ENCODE measurements around the gene PARP9.
"Not testable (repeated sequence)": the region's sequence is repeated elsewhere in the genome, so short reads cannot be mapped to it uniquely, and the experiment has no call there.

The PARP9 gene

GRCh38 chr3:122515020-122515468, 49.1 kb downstream of the PARP9 start:
- DNase-seq (ENCODE audit: low spot score in 2 of 2): no peak
- Mint-ChIP-seq H3K27ac (peak overlapping the region; percentile 45), H3K36me3 (peaks cover 14% of the 10 kb centered on the region), H3K4me1 (peaks cover 41% of the 10 kb centered on the region), H3K4me3 (peak overlapping the region; percentile 72), H3K9me3 (no peaks in the 10 kb centered on the region)
- no peak for ATAC-seq

DNA sequence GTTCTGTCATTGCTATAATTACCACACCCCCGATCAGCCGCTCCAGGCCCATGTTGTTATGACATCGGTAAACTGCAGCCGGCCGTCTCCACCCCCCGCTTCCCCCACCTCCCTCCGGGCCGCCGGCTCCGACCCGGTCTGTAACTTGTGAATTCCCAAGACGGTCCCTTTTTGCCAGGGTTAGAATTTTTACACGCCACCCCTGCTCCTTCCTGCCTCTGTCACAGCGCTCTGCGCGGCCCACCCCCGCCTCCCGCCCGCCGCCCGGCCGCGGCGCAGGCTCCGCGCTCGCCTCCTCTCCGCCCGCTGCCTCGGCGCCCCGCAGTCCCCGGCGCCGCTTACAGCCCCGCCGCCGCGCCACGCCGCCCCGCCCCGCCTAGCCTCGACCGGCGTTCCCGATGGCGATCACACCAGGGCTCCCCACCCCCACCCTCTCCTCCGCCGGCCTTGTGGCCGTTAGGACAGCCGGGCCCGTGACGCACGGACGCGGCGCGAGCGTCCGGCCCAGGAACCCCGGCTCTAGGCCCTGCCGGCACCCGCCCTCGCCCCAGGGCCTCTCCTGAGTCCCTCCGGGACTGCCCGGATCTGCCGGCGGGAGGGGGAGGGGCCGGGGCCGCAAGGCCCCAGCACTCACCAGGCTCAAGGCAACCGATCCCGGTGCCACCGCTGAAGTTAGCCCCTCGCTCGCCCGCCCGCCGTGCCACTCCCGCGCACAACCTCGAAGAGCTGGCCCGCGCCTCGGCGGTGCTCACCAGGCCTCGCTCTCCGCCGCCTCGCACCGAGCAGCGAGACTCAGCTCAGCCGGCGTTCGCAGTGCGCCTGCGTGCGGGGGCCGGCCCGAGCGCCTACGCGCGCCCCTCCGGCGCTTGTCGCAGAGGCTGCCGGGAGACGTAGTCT, 49.7 kb downstream of the PARP9 start, which contains the start of gene KPNA1:
Gene KPNA1 (minus strand): TSS at position 817 of the 897 bp plus-strand sequence. CDS start 18,374 bp downstream, outside the sequence.
- Mint-ChIP-seq H3K27ac (peak within 1 kb of the TSS; percentile 45), H3K4me1 (peaks cover 48% of the 10 kb centered on the region), H3K36me3 (peaks cover 14% of the 10 kb centered on the region), H3K4me3 (peak within 1 kb of the TSS; percentile 72), H3K9me3 (no peaks in the 10 kb centered on the region)
- peak; percentile 86 to 93 for DNase-seq (ENCODE audit: low spot score in 2 of 2)
- peak; percentile 93 for ATAC-seq

DNA sequence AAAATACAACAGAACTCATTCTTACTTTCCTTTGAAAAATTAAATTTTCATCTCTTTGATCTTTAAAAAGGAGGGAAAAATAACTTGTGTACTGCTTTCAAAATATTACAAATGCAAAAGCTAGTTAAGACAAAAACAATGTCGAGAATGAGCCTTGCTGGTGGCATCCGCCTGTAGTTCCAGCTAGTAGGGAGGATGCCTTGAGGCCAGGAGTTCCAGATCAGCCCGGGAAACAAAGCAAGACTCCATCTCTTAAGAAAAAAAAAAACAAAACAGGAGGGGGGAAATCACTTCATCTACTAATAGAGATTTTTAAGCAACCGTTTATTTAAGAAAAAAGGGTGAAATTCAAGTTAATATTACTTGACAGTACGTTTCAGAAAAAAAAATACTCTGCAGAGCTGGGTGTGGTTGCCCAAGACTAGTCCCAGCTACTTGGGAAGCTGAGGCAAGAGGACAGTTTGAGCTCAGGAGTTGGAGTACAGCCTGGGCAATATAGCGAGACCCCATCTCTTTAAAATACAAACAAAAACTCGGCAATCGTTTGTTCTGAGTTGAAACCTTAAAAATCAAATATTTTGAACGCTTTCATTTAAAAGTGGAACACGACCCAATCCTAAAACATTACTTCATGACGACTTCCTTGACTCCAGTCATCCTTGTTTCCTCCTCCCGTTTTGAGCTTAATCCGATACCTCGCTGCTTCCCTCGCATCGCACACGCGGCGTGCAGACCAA, 50.5 kb downstream of the PARP9 start:
- Mint-ChIP-seq H3K36me3 (peaks cover 14% of the 10 kb centered on the region), H3K9me3 (no peaks in the 10 kb centered on the region), H3K27ac (peak overlapping the region; percentile 45), H3K4me3 (peak overlapping the region; percentile 72), H3K4me1 (peaks cover 56% of the 10 kb centered on the region)
- DNase-seq (ENCODE audit: low spot score in 2 of 2) (no peak), ATAC-seq (no peak)

- ATAC-seq (no peak), DNase-seq (ENCODE audit: low spot score in 2 of 2) (no peak)
- H3K4me1 Mint-ChIP-seq: peaks cover 64% of the 10 kb centered on the region
- H3K4me3 Mint-ChIP-seq: no peak overlapping the region
- peaks cover 14% of the 10 kb centered on the region for H3K36me3 Mint-ChIP-seq
- no peak overlapping the region for H3K27ac Mint-ChIP-seq
- H3K9me3 Mint-ChIP-seq: no peaks in the 10 kb centered on the region
Observed at GRCh38 chr3:122512284-122512683, 51.8 kb downstream of the PARP9 start.

- H3K27ac Mint-ChIP-seq: peak overlapping the region; percentile 14
- no peaks in the 10 kb centered on the region for H3K9me3 Mint-ChIP-seq
- DNase-seq (ENCODE audit: low spot score in 2 of 2) (no peak), ATAC-seq (no peak)
- H3K36me3 Mint-ChIP-seq: peaks cover 14% of the 10 kb centered on the region
- H3K4me3 Mint-ChIP-seq: no peak overlapping the region
- peaks cover 72% of the 10 kb centered on the region for H3K4me1 Mint-ChIP-seq
Observed at GRCh38 chr3:122510878-122511535, 53.1 kb downstream of the PARP9 start.

DNA sequence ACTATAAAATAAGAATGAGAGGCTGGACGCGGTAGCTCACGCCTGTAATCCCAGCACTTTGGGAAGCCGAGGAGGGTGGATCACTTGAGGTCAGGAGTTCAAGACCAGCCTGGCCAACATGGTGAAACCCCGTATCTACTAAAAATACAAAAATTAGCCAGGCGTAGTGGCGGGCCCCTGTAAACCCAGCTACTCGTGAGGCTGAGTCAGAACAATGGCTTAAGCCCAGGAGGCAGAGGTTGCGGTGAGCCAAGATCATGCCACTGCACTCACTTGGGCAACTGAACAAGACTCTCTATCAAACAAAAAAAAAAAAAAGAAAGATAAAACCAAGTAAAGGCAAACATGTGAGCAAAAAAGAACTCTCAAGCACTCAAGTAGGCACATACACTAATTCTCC, 55.2 kb downstream of the PARP9 start:
- not testable (repeated sequence) for DNase-seq (ENCODE audit: low spot score in 2 of 2); H3K36me3 Mint-ChIP-seq; H3K9me3 Mint-ChIP-seq; ATAC-seq; H3K4me3 Mint-ChIP-seq
- H3K27ac Mint-ChIP-seq: peak overlapping the region; percentile 23
- H3K4me1 Mint-ChIP-seq: peaks cover 77% of the 10 kb centered on the region

DNA sequence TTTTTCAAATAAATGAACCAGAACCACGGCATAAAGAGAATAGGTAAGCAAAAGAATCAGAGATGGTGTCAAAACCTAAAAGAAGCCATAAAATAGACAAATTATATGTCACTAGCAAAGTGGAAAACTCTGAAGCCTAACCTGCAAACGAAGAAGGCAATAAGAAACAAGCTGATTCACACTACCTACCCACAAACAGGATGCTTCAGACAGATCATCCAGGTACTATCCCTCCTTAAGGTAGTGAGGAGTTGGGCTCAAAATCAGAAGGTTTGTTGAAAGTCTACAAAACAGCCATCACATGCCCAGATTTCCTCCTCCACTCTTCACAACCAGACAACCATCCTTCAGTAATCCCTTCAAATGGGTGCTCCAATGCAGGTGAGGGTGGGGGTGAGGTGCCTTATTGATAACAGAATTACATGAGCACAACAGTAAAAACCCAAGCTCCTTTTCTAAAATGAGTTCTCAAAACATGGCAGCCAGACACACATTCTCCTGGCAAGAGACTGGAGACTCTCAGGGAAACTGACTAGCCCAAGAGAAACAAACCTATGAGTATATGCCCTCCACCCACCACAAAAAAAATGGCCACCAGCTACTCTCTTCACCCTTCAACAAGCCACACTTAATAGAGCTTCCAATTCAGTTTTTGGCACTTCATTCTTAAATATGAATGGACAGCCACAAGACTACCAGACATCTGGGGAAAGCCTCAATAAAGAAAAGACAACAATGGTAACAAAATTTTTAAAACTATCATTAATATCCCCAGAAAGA, 55.8 kb downstream of the PARP9 start:
- Mint-ChIP-seq H3K4me1 (peaks cover 74% of the 10 kb centered on the region), H3K27ac (peak overlapping the region; percentile 23), H3K36me3 (peaks cover 8% of the 10 kb centered on the region), H3K4me3 (no peak overlapping the region), H3K9me3 (no peaks in the 10 kb centered on the region)
- no peak for DNase-seq (ENCODE audit: low spot score in 2 of 2)
- ATAC-seq: peak; percentile 84

DNA sequence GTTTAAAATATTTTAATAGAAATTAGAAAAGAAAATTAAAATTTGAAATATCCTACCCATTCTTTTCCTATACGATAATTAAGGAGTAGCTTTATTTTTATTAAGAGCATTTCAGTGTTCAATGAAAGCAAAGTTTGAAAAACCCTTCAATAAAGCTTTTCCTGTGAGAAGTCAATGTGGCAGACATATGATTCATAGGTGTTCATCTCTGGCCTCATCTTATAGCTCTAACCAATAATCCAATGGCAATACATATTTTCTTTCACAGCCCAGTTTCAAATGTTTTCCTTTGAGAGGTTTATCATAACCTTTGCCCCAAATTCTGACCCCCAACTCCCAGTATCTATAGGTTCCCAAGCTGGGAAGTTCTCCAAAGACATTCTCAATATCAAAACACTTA, 57.6 kb downstream of the PARP9 start:
- no peak overlapping the region for H3K27ac Mint-ChIP-seq
- H3K4me1 Mint-ChIP-seq: peaks cover 78% of the 10 kb centered on the region
- ATAC-seq (peak; percentile 68), DNase-seq (ENCODE audit: low spot score in 2 of 2) (no peak)
- H3K36me3 Mint-ChIP-seq: no peaks in the 10 kb centered on the region
- no peak overlapping the region for H3K4me3 Mint-ChIP-seq
- H3K9me3 Mint-ChIP-seq: no peaks in the 10 kb centered on the region

GRCh38 chr3:122505676-122506075, 58.4 kb downstream of the PARP9 start:
- peaks cover 78% of the 10 kb centered on the region for H3K4me1 Mint-ChIP-seq

DNA sequence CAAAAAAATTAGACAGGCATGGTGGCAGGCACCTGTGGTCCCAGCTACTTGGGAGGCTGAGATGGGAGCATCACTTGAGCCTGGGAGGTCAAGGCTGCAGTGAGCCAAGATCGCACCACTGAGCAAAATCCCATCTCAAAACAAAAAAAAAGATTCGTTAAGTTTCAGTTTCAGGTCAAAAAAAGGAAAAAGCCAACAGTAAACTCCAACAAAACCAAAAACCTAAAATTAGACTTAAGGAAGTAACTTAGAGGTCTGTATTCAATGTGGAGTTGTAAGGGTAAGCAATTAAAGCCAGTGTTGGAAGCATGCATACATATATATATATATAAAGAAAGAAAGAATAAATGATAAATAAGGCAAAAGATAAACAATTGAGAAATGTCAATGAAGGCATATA, 61.2 kb downstream of the PARP9 start:
- no peaks in the 10 kb centered on the region for H3K9me3 Mint-ChIP-seq
- DNase-seq (ENCODE audit: low spot score in 2 of 2) (no peak), ATAC-seq (no peak)
- no peak overlapping the region for H3K4me3 Mint-ChIP-seq
- no peaks in the 10 kb centered on the region for H3K36me3 Mint-ChIP-seq
- H3K27ac Mint-ChIP-seq: no peak overlapping the region
- peaks cover 67% of the 10 kb centered on the region for H3K4me1 Mint-ChIP-seq

More at GRCh38 chr3:122505676-122506075, 58.4 kb downstream of the PARP9 start:
- H3K36me3 Mint-ChIP-seq: no peaks in the 10 kb centered on the region
- H3K9me3 Mint-ChIP-seq: no peaks in the 10 kb centered on the region
- ATAC-seq (no peak), DNase-seq (ENCODE audit: low spot score in 2 of 2) (no peak)
- no peak overlapping the region for H3K27ac Mint-ChIP-seq
- H3K4me3 Mint-ChIP-seq: no peak overlapping the region

- ATAC-seq (no peak), DNase-seq (ENCODE audit: low spot score in 2 of 2) (no peak)
- Mint-ChIP-seq H3K27ac (no peak overlapping the region), H3K9me3 (no peaks in the 10 kb centered on the region), H3K4me3 (no peak overlapping the region), H3K4me1 (peaks cover 73% of the 10 kb centered on the region), H3K36me3 (peaks cover 8% of the 10 kb centered on the region)
Observed at GRCh38 chr3:122502139-122502538, 62.0 kb downstream of the PARP9 start.

- not testable (repeated sequence) for H3K27ac Mint-ChIP-seq; H3K9me3 Mint-ChIP-seq; DNase-seq (ENCODE audit: low spot score in 2 of 2); ATAC-seq; H3K4me3 Mint-ChIP-seq
- Mint-ChIP-seq H3K4me1 (peaks cover 75% of the 10 kb centered on the region), H3K36me3 (peaks cover 18% of the 10 kb centered on the region)
Observed at GRCh38 chr3:122500964-122501363, 63.1 kb downstream of the PARP9 start.

- Mint-ChIP-seq H3K4me3 (no peak overlapping the region), H3K27ac (no peak overlapping the region), H3K9me3 (no peaks in the 10 kb centered on the region), H3K36me3 (peaks cover 47% of the 10 kb centered on the region), H3K4me1 (peaks cover 59% of the 10 kb centered on the region)
- ATAC-seq: no peak
- no peak for DNase-seq (ENCODE audit: low spot score in 2 of 2)
Observed at GRCh38 chr3:122498152-122498551, 65.9 kb downstream of the PARP9 start.

DNA sequence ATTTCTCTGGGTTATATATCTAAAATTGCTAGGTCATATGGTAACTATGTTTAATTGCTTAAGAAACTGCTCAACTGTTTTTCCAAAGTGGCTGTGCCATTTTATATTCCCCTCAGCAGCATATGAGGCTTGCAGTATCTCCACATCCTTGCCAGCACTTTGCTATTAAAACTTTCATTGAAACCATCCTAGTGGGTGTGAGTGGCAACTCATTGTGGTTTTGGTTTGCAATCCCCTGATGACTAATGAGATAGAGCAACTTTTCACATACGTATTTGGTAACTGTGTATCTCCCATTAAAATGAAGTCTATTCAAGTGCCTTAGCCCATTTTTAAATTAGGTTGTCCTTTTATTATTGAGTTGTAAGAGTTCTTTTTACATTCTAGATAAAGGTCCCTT, 66.7 kb downstream of the PARP9 start:
- DNase-seq (ENCODE audit: low spot score in 2 of 2) (peak in 1 of 2 donors; percentile 64), ATAC-seq (peak; percentile 100)
- Mint-ChIP-seq H3K9me3 (no peaks in the 10 kb centered on the region), H3K4me3 (no peak overlapping the region), H3K4me1 (peaks cover 52% of the 10 kb centered on the region), H3K27ac (no peak overlapping the region), H3K36me3 (peaks cover 51% of the 10 kb centered on the region)
